Endothelial cell (in vitro differentiated cells): ENCODE results near the gene FRMD1. TPM values are rescaled to one million over a fixed set of nuclear protein-coding genes. Genes with fewer than 3 reads are reported as not detected.

Source experiments
- DNase-seq: peaks from one replicate; pipeline ENCODE4 v3.0.0; 2021; ENCODE audit warnings: low spot score
- H3K27ac Mint-ChIP-seq: one replicate; pipeline ENCODE4 v1.8.0; 2021; ENCODE audit warnings: mixed read lengths, inconsistent platforms; ENCODE audit not compliant: unreplicated experiment
- H3K27me3 Mint-ChIP-seq: one replicate; pipeline ENCODE4 v1.8.0; 2021; ENCODE audit warnings: mild to moderate bottlenecking, moderate library complexity, mixed read lengths, inconsistent platforms; ENCODE audit not compliant: unreplicated experiment
- H3K36me3 Mint-ChIP-seq: one replicate; pipeline ENCODE4 v1.8.0; 2021; ENCODE audit warnings: mild to moderate bottlenecking, low read depth, mixed read lengths, inconsistent platforms; ENCODE audit not compliant: unreplicated experiment
- H3K4me1 Mint-ChIP-seq: one replicate; pipeline ENCODE4 v1.8.0; 2021; ENCODE audit warnings: mild to moderate bottlenecking, mixed read lengths, inconsistent platforms; ENCODE audit not compliant: unreplicated experiment
- H3K4me3 Mint-ChIP-seq: one replicate; pipeline ENCODE4 v1.8.0; 2021; ENCODE audit warnings: mild to moderate bottlenecking, mixed read lengths, inconsistent platforms; ENCODE audit not compliant: unreplicated experiment
- H3K9me3 Mint-ChIP-seq: one replicate; pipeline ENCODE4 v1.8.0; 2021; ENCODE audit warnings: mixed read lengths, inconsistent platforms; ENCODE audit not compliant: unreplicated experiment
- CTCF ChIP-seq: fragments of 200-600 bp; sonication (generic); IDR thresholded peaks from one replicate; pipeline ENCODE4 v1.5.0; 2021; ENCODE audit warnings: antibody characterized with exemption; ENCODE audit not compliant: unreplicated experiment
- total RNA-seq: library from RNA; stranded (reverse); fragmentation: NEBNext Ultra II Directional; extraction: Animal tissue kit (Norgen Biotek cat#: 25700); gene quantifications from one replicate; pipeline ENCODE4 v1.2.1, GENCODE V29; 2021; ENCODE audit not compliant: unreplicated experiment

The FRMD1 gene
- total RNA-seq, 1 donor from 2014 or later, result 0.05 TPM

GRCh38 chr6:168084465-168085160, 5.6 kb upstream of the FRMD1 start:
- Mint-ChIP-seq H3K36me3 (no peaks in the 10 kb centered on the region), H3K4me3 (no peak overlapping the region), H3K27ac (no peak overlapping the region)

GRCh38 chr6:168083514-168083885, 4.5 kb upstream of the FRMD1 start:
- Mint-ChIP-seq H3K27me3 (peaks cover 7% of the 10 kb centered on the region), H3K27ac (no peak overlapping the region), H3K36me3 (no peaks in the 10 kb centered on the region), H3K9me3 (no peaks in the 10 kb centered on the region), H3K4me3 (no peak overlapping the region), H3K4me1 (peaks cover 15% of the 10 kb centered on the region)
- TF ChIP-seq CTCF, result no peak
- DNase-seq, result no peak

More at GRCh38 chr6:168084465-168085160, 5.6 kb upstream of the FRMD1 start:
- no peak for DNase-seq
- Mint-ChIP-seq H3K27me3 (peaks cover 7% of the 10 kb centered on the region), H3K4me1 (peaks cover 15% of the 10 kb centered on the region), H3K9me3 (no peaks in the 10 kb centered on the region)
- no peak for TF ChIP-seq CTCF

DNA sequence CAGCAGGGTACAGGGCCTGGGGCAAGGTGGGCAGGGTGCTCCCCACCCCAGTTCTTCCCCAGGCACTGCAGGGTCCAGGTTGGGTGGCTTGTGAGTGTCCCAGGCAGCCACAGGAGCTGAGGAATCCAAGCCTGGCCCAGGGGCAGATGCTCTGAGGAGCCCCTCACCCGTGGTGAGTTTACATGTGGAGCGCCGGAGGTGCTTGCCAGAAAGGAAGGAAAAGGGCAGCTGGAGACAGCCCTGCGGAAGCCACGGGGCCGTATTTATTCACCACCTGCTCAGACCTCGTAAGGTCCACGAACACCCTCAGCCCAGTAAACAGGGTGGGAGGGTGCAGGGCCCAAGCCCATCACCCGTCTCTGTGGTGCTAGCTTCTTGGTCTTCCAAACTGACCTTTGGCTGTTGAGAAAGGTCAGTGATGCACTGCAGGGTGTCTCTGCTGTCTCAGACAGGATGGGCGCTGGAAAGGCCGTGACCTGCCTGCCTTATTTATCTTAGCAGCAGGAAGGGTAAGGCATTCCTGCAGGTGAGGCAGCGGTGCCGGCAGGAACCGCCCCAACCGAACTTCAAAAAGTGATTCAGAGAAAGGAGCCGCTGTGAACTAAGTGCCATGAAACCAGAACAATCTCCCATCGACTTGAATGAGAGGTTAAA, 4.0 kb upstream of the FRMD1 start:
- Mint-ChIP-seq H3K27ac (no peak overlapping the region), H3K4me3 (no peak overlapping the region), H3K36me3 (no peaks in the 10 kb centered on the region), H3K9me3 (no peaks in the 10 kb centered on the region), H3K4me1 (peaks cover 18% of the 10 kb centered on the region), H3K27me3 (peaks cover 7% of the 10 kb centered on the region)
- TF ChIP-seq CTCF, result no peak
- no peak for DNase-seq

DNA sequence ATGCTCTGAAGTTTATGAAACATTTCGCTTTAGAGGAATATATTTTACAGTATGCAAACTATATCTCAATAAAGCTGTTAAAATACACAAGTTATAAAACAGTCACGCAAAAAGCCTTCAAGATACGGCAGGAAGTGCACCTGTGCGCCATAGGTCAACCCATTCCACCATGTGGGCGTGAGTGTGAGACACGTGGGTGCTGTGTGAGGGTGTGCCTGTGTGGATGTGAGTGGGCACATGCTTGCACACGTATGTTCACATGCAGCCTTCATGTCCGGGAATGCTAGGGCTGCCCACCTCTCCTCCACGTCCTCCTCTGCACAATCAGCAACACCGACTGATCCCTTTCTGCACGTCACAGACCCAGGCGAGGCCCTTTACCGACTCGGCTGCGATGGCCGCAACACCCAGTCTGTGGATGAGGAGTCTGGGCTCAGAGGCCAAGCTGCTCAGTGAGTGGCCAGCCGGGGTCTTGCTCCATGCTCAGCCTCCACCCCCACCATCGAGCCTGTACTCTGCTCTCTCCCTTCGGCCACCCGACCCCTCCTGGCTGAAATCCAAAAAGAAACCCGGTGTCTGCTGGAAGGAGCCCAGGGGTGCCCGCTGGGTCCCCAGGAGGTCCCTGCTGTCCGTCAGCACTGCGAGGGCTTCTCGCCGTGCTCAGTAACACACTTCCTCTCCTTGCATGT, 3.0 kb upstream of the FRMD1 start:
- DNase-seq, result no peak
- no peak overlapping the region for H3K4me3 Mint-ChIP-seq
- H3K9me3 Mint-ChIP-seq, result no peaks in the 10 kb centered on the region
- peaks cover 19% of the 10 kb centered on the region for H3K4me1 Mint-ChIP-seq
- peaks cover 8% of the 10 kb centered on the region for H3K27me3 Mint-ChIP-seq
- no peak overlapping the region for H3K27ac Mint-ChIP-seq
- no peaks in the 10 kb centered on the region for H3K36me3 Mint-ChIP-seq
- no peak for TF ChIP-seq CTCF
